H1 (cell line): Measurements from ENCODE around the gene UQCC5. TPM values are rescaled to one million over a fixed set of nuclear protein-coding genes. Genes with fewer than 3 reads are reported as not detected.

Experiments
- CTCF ChIA-PET: fragments of 300-600 bp; sonication (Branson Sonifier 250); formaldehyde crosslinking; loops from one replicate; lab custom pipeline; 2021; ENCODE audit not compliant: partially characterized antibody; lab: Charles Lee
- POLR2A ChIA-PET: fragments of 300-600 bp; sonication (Branson Sonifier 250); formaldehyde crosslinking; loops from one replicate; lab custom pipeline; 2021; ENCODE audit warnings: inconsistent platforms; ENCODE audit not compliant: partially characterized antibody; lab: Charles Lee
- DNase-seq, 2 experiments: peaks; one replicate each; pipeline versions ENCODE4 v3.0.0 to v3.0.0-alpha.2; 2010 to 2022; ENCODE audit warnings: low spot score in 2 of 2, low read depth in 1 of 2, mixed read lengths in 1 of 2
- FAIRE-seq: peaks from 2 replicates; lab custom pipeline; 2011; peaks lifted over from hg19 to GRCh38; lab: Jason Lieb, UNC
- H2AFZ ChIP-seq: 2 replicates; pipeline ENCODE4 v1.8.1; 2012; ENCODE audit warnings: low read length, inconsistent platforms
- H2AK5ac ChIP-seq: 2 replicates; pipeline ENCODE4 v1.6.1; 2013; ENCODE audit warnings: low read depth, low read length
- H2BK120ac ChIP-seq: replicated peaks from 2 replicates; pipeline ENCODE3; 2013; ENCODE audit warnings: low read depth, low read length, inconsistent platforms
- H2BK12ac ChIP-seq: 2 replicates; pipeline ENCODE4 v1.6.1; 2013; ENCODE audit warnings: low read depth, low read length
- H2BK15ac ChIP-seq: 2 replicates; pipeline ENCODE4 v1.6.1; 2013; ENCODE audit warnings: low read length
- H2BK20ac ChIP-seq: 2 replicates; pipeline ENCODE4 v1.6.1; 2013; ENCODE audit warnings: low read length
- H2BK5ac ChIP-seq: 2 replicates; pipeline ENCODE4 v1.6.1; 2013; ENCODE audit warnings: low read depth, low read length
- H3K14ac ChIP-seq: 2 replicates; pipeline ENCODE4 v1.6.1; 2013; ENCODE audit warnings: inconsistent platforms; ENCODE audit not compliant: insufficient read length
- H3K18ac ChIP-seq: 2 replicates; pipeline ENCODE4 v1.6.1; 2013; ENCODE audit warnings: low read length; ENCODE audit errors: extremely low read depth
- H3K23ac ChIP-seq: 2 replicates; pipeline ENCODE4 v1.6.1; 2013; ENCODE audit warnings: inconsistent platforms; ENCODE audit not compliant: insufficient read length
- H3K23me2 ChIP-seq: 2 replicates; pipeline ENCODE4 v1.6.1; 2013; ENCODE audit warnings: low read depth, low read length
- H3K27ac ChIP-seq: 2 replicates; pipeline ENCODE4 v1.6.1; 2011; ENCODE audit warnings: low read depth, low read length, inconsistent platforms
- H3K27me3 ChIP-seq, 4 experiments: replicated peaks in 1 of 4; 1 replicate in 1 of 4; 2 replicates in 3 of 4; pipeline versions ENCODE4 v1.6.1 to v1.8.1; 2011 to 2013; ENCODE audit warnings: low read length in 3 of 4, mild to moderate bottlenecking in 3 of 4, inconsistent platforms in 2 of 4, mixed read lengths in 2 of 4, moderate library complexity in 1 of 4; ENCODE audit not compliant: control insufficient read depth in 3 of 4, insufficient read depth in 3 of 4; ENCODE audit errors: extremely low read depth in 1 of 4
- H3K36me3 ChIP-seq, 4 experiments: 2 replicates each; pipeline versions ENCODE4 v1.6.1 to v1.8.1; 2011 to 2013; ENCODE audit warnings: mild to moderate bottlenecking in 4 of 4, low read length in 3 of 4, moderate library complexity in 2 of 4, control low read depth in 1 of 4, inconsistent platforms in 1 of 4; ENCODE audit not compliant: insufficient read depth in 4 of 4, control insufficient read depth in 2 of 4
- H3K4ac ChIP-seq: replicated peaks from 2 replicates; pipeline ENCODE3; 2013; ENCODE audit warnings: low read length, low read depth, mixed read lengths, inconsistent platforms; ENCODE audit not compliant: insufficient read length
- H3K4me1 ChIP-seq, 4 experiments: replicated peaks in 1 of 4; 1 replicate in 1 of 4; 2 replicates in 3 of 4; pipeline versions ENCODE4 v1.6.1 to v1.8.1; 2011 to 2013; ENCODE audit warnings: low read length in 3 of 4, inconsistent platforms in 2 of 4, mixed read lengths in 1 of 4; ENCODE audit not compliant: insufficient read depth in 4 of 4, control insufficient read depth in 3 of 4
- H3K4me2 ChIP-seq, 2 experiments: 2 replicates each; pipeline versions ENCODE4 v1.6.1 to v1.8.1; 2011 to 2013; ENCODE audit warnings: low read depth in 2 of 2, low read length in 2 of 2, control low read depth in 1 of 2, inconsistent platforms in 1 of 2, mild to moderate bottlenecking in 1 of 2; ENCODE audit not compliant: insufficient read depth in 1 of 2
- H3K4me3 ChIP-seq, 4 experiments: fragments of 200-600, 300-600 bp in 1 of 4; sonication (generic), shearing (Covaris generic), sonication (Bioruptor Twin) in 1 of 4; 2 replicates each; pipeline versions ENCODE4 v1.5.1 to v1.8.1; 2011 to 2016; ENCODE audit warnings: low read length in 4 of 4, low read depth in 3 of 4, control low read depth in 2 of 4, inconsistent platforms in 2 of 4, mild to moderate bottlenecking in 2 of 4, mixed read lengths in 1 of 4, moderate library complexity in 1 of 4; ENCODE audit not compliant: insufficient read depth in 2 of 4; ENCODE audit errors: extremely low read depth in 1 of 4
- H3K56ac ChIP-seq: replicated peaks from 2 replicates; pipeline ENCODE3; 2013; ENCODE audit warnings: low read depth, mild to moderate bottlenecking, mixed read lengths, low read length, inconsistent platforms; ENCODE audit not compliant: insufficient read length
- H3K79me1 ChIP-seq: 2 replicates; pipeline ENCODE4 v1.6.1; 2013; ENCODE audit warnings: low read depth, low read length, control low read depth
- H3K79me2 ChIP-seq, 2 experiments: 2 replicates each; pipeline versions ENCODE4 v1.6.1 to v1.8.1; 2012 to 2013; ENCODE audit warnings: low read length in 2 of 2, mild to moderate bottlenecking in 2 of 2, inconsistent platforms in 1 of 2; ENCODE audit not compliant: insufficient read depth in 2 of 2, control insufficient read depth in 1 of 2
- H3K9ac ChIP-seq, 4 experiments: replicated peaks in 1 of 4; 1 replicate in 1 of 4; 2 replicates in 3 of 4; pipeline versions ENCODE4 v1.6.1 to v1.8.1; 2011 to 2013; ENCODE audit warnings: low read depth in 3 of 4, low read length in 3 of 4, control low read depth in 2 of 4, mild to moderate bottlenecking in 2 of 4, moderate library complexity in 2 of 4, inconsistent platforms in 1 of 4; ENCODE audit errors: extremely low read depth in 1 of 4
- H3K9me3 ChIP-seq, 2 experiments: 2 replicates each; pipeline versions ENCODE4 v1.6.1 to v1.8.1; 2012 to 2013; ENCODE audit warnings: mild to moderate bottlenecking in 2 of 2, moderate library complexity in 2 of 2, control low read depth in 1 of 2, inconsistent platforms in 1 of 2, low read depth in 1 of 2, low read length in 1 of 2, mixed read lengths in 1 of 2; ENCODE audit not compliant: insufficient read depth in 2 of 2
- H4K20me1 ChIP-seq, 2 experiments: replicated peaks in 1 of 2; 2 replicates each; pipeline versions ENCODE3 to v1.8.1; 2011 to 2013; ENCODE audit warnings: inconsistent platforms in 2 of 2, low read length in 2 of 2, mild to moderate bottlenecking in 1 of 2; ENCODE audit not compliant: insufficient read depth in 2 of 2, control insufficient read depth in 1 of 2
- H4K5ac ChIP-seq: 2 replicates; pipeline ENCODE4 v1.6.1; 2013; ENCODE audit warnings: low read length, low read depth, mixed read lengths, inconsistent platforms; ENCODE audit not compliant: insufficient read length
- H4K8ac ChIP-seq: 2 replicates; pipeline ENCODE4 v1.8.0; 2013; ENCODE audit warnings: mild to moderate bottlenecking, moderate library complexity, low read length, inconsistent platforms; ENCODE audit not compliant: insufficient read depth; ENCODE audit errors: extremely low read depth
- H4K91ac ChIP-seq: replicated peaks from 2 replicates; pipeline ENCODE3; 2013; ENCODE audit warnings: low read length, mixed read lengths, inconsistent platforms; ENCODE audit not compliant: insufficient read length
- ASH2L ChIP-seq: fragments of 200-600, 300-600 bp; sonication (generic); IDR thresholded peaks from one replicate; pipeline ENCODE4 v1.7.1; 2017; ENCODE audit warnings: low read length
- ATF2 ChIP-seq: IDR thresholded peaks from 2 replicates; pipeline ENCODE4 v1.6.1; 2012; ENCODE audit warnings: low read length, inconsistent platforms
- BRCA1 ChIP-seq: IDR thresholded peaks from 2 replicates; pipeline ENCODE4 v1.6.1; 2012; ENCODE audit warnings: low read depth, low read length, improper control_type of control experiment
- CREB1 ChIP-seq: IDR thresholded peaks from 2 replicates; pipeline ENCODE4 v1.6.1; 2012; ENCODE audit warnings: inconsistent platforms
- CTCF ChIP-seq, 3 experiments: IDR thresholded peaks; 1 replicate in 2 of 3; 2 replicates in 1 of 3; pipeline versions ENCODE4 v1.5.1 to v1.6.1; 2011; ENCODE audit warnings: low read length in 3 of 3, mild to moderate bottlenecking in 3 of 3, inconsistent platforms in 2 of 3, low read depth in 1 of 3, moderate library complexity in 1 of 3; ENCODE audit not compliant: insufficient read depth in 1 of 3; ENCODE audit errors: control extremely low read depth in 1 of 3
- GTF2F1 ChIP-seq: IDR thresholded peaks from 2 replicates; pipeline ENCODE4 v1.6.1; 2012; ENCODE audit warnings: low read depth, low read length, improper control_type of control experiment, borderline replicate concordance
- JUN ChIP-seq: IDR thresholded peaks from 2 replicates; pipeline ENCODE4 v1.6.1; 2011; ENCODE audit warnings: low read depth, mild to moderate bottlenecking, improper control_type of control experiment, low read length
- PHF8 ChIP-seq: fragments of 200-600 bp; sonication (generic); conservative IDR thresholded peaks from 2 replicates; pipeline ENCODE4 v1.7.1; 2012; ENCODE audit warnings: low read depth, mild to moderate bottlenecking, inconsistent platforms, low read length, moderate library complexity
- WGBS, 2 experiments: shearing (Covaris generic) in 1 of 2; methylation state at CpG; one replicate each; pipeline versions ENCODE4 v1.1.6 to v1.1.7; 2013 to 2015; ENCODE audit warnings: low lambda C conversion rate in 2 of 2, mixed read lengths in 2 of 2, inconsistent platforms in 1 of 2, low coverage in 1 of 2, missing lambda C conversion rate in 1 of 2; ENCODE audit not compliant: insufficient replicate concordance in 2 of 2, insufficient coverage in 1 of 2, insufficient read length in 1 of 2; ENCODE audit errors: extremely low coverage in 1 of 2, missing lambda C conversion rate in 1 of 2; 5-methylcytosine and 5-hydroxymethylcytosine counted together
- polyA plus RNA-seq, 7 experiments: library from polyadenylated mRNA; depleted of rRNA in 3 of 7; stranded (reverse) in 5 of 7; unstranded in 2 of 7; fragments of >200 nt in 5 of 7; fragments of 200-250 nt in 2 of 7; gene quantifications; 1 replicate in 5 of 7; 2 replicates in 1 of 7; 4 replicates in 1 of 7; pipeline versions ENCODE4 v1.2.1 to v1.2.3, GENCODE V29; 2011 to 2013; ENCODE audit warnings: missing spikeins in 2 of 7, mixed read lengths in 2 of 7
- total RNA-seq: library from RNA; stranded (reverse); fragmentation: NEBNext Ultra II Directional; extraction: Animal tissue kit (Norgen Biotek cat#: 25700); gene quantifications from 2 replicates; pipeline ENCODE4 v1.2.1, GENCODE V29; 2021
- TF ChIP-seq, protein P1 (sequence below): IDR thresholded peaks from 2 replicates; pipeline ENCODE4 v1.6.1; 2011; ENCODE audit warnings: low read length, improper control_type of control experiment

The UQCC5 gene
- total and polyA plus RNA-seq, 2 of the 8 experiments (the other 6 are each of a cell fraction or from before 2014, with no cell fraction given) = 35.0 to 37.7 TPM

DNA sequence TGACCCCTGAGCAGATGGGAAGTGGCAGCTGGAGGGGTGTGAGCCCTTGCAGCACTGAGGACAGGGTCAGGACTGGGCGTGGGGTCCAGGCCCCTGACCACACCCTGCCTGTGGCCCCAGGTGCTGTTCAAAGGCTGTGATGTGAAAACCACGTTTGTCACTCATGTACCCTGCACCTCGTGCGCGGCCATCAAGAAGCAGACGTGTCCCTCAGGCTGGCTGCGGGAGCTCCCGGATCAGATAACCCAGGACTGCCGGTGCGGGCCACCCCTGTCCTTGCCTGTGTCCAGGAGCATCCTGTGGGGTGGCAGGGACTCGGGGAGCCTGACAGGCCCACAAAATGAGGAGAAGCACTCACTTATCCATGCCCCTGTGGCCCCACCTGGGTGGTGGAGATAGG is 35.4 kb upstream of the UQCC5 start:
- WGBS, 2 experiments = 85% methylated on average over 10 of the region's 11 CpGs; no CpG with 5 or more reads in 1 of the 2 experiments
- ChIA-PET CTCF (interaction anchor here (0.6 to 3.8 kb wide), 7 partner anchors 9 to 76 kb away, joined by 3 to 11 read pairs (median 3); no protein-coding TSS in a partner anchor), POLR2A (interaction anchor here (1.2 kb wide), 1 partner anchor 9 kb away, joined by 3 read pairs; no protein-coding TSS in a partner anchor)
- no peak overlapping the region for H2BK5ac ChIP-seq
- H3K23ac ChIP-seq = no peak overlapping the region
- no peak overlapping the region for H2BK15ac ChIP-seq
- H3K4me1 ChIP-seq = peaks cover 0 to 9% (median 5%) of the 10 kb centered on the region in 4 experiments; a peak in 4 of 7 replicates
- no peak overlapping the region for H3K4me3 ChIP-seq
- no peak overlapping the region for H2AFZ ChIP-seq
- no peak overlapping the region for H3K56ac ChIP-seq
- no peak overlapping the region for H4K5ac ChIP-seq
- H3K9ac ChIP-seq = no peak overlapping the region
- H2BK120ac ChIP-seq = no peak overlapping the region
- H3K14ac ChIP-seq = no peak overlapping the region
- no peak overlapping the region for H4K8ac ChIP-seq
- H3K36me3 ChIP-seq = no peaks in the 10 kb centered on the region
- H3K23me2 ChIP-seq = no peaks in the 10 kb centered on the region
- H3K9me3 ChIP-seq = no peaks in the 10 kb centered on the region
- no peak for DNase-seq
- H2BK12ac ChIP-seq = no peak overlapping the region
- H3K79me2 ChIP-seq = no peaks in the 10 kb centered on the region
- no peaks in the 10 kb centered on the region; a peak in 1 of 7 replicates for H3K27me3 ChIP-seq
- H2BK20ac ChIP-seq = no peak overlapping the region
- H2AK5ac ChIP-seq = no peak overlapping the region
- H3K27ac ChIP-seq = no peak overlapping the region
- no peaks in the 10 kb centered on the region for H4K20me1 ChIP-seq
- no peak overlapping the region for H3K18ac ChIP-seq
- no peak overlapping the region for H3K4ac ChIP-seq
- FAIRE-seq = no peak
- H4K91ac ChIP-seq = no peak overlapping the region
- no peaks in the 10 kb centered on the region for H3K79me1 ChIP-seq
- H3K4me2 ChIP-seq = no peak overlapping the region
- TF ChIP-seq, protein P1, sequence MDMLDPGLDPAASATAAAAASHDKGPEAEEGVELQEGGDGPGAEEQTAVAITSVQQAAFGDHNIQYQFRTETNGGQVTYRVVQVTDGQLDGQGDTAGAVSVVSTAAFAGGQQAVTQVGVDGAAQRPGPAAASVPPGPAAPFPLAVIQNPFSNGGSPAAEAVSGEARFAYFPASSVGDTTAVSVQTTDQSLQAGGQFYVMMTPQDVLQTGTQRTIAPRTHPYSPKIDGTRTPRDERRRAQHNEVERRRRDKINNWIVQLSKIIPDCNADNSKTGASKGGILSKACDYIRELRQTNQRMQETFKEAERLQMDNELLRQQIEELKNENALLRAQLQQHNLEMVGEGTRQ = no peak
- TF ChIP-seq ATF2 (no peak), PHF8 (no peak), ASH2L (no peak), CREB1 (no peak), JUN (no peak), CTCF (IDR thresholded peaks at IDR 0.05; ENCODE audit: control extremely low read depth in 1 of 3, insufficient read depth in 1 of 3, low read depth in 1 of 3, low read length in 3 of 3) (no peak), BRCA1 (no peak), GTF2F1 (no peak)
